H9 (cell line): ENCODE measurements around the gene OAS2. TPM values are rescaled to one million over a fixed set of nuclear protein-coding genes. Genes with fewer than 3 reads are reported as not detected.

Experiments used
- DNase-seq: peaks from one replicate; pipeline ENCODE4 v3.0.0-alpha.2; 2017
- H2AFZ ChIP-seq: one replicate; pipeline ENCODE4 v1.6.1; 2013; ENCODE audit warnings: mild to moderate bottlenecking, low read length, control low read depth, moderate library complexity
- H2AK5ac ChIP-seq: 2 replicates; pipeline ENCODE4 v1.6.1; 2013; ENCODE audit warnings: low read length, control low read depth, mixed read lengths; ENCODE audit not compliant: insufficient read length
- H2BK120ac ChIP-seq: one replicate; pipeline ENCODE4 v1.6.1; 2013; ENCODE audit warnings: low read depth, mild to moderate bottlenecking, low read length, control low read depth, inconsistent platforms; ENCODE audit not compliant: poor library complexity, severe bottlenecking
- H2BK12ac ChIP-seq: 2 replicates; pipeline ENCODE4 v1.6.1; 2013; ENCODE audit warnings: low read length, control low read depth, mixed read lengths, low read depth; ENCODE audit not compliant: insufficient read length
- H2BK15ac ChIP-seq: 2 replicates; pipeline ENCODE4 v1.6.1; 2013; ENCODE audit warnings: low read depth, low read length, control low read depth
- H2BK20ac ChIP-seq: one replicate; pipeline ENCODE4 v1.6.1; 2013; ENCODE audit warnings: low read depth, mild to moderate bottlenecking, low read length, control low read depth, inconsistent platforms; ENCODE audit not compliant: poor library complexity, severe bottlenecking
- H2BK5ac ChIP-seq: 2 replicates; pipeline ENCODE4 v1.6.1; 2013; ENCODE audit warnings: low read length, control low read depth, mixed read lengths; ENCODE audit not compliant: insufficient read length
- H3K14ac ChIP-seq: 2 replicates; pipeline ENCODE4 v1.6.1; 2013; ENCODE audit warnings: low read length, control low read depth; ENCODE audit not compliant: insufficient read depth
- H3K18ac ChIP-seq: 2 replicates; pipeline ENCODE4 v1.6.1; 2013; ENCODE audit warnings: low read depth, mild to moderate bottlenecking, mixed read lengths, low read length, control low read depth; ENCODE audit not compliant: insufficient read length
- H3K23ac ChIP-seq: 2 replicates; pipeline ENCODE4 v1.6.1; 2013; ENCODE audit warnings: low read length, control low read depth, mixed read lengths, low read depth; ENCODE audit not compliant: insufficient read length
- H3K23me2 ChIP-seq: 2 replicates; pipeline ENCODE4 v1.6.1; 2013; ENCODE audit warnings: low read depth, mild to moderate bottlenecking, mixed read lengths, low read length, control low read depth; ENCODE audit not compliant: insufficient read length, poor library complexity, severe bottlenecking
- H3K27ac ChIP-seq: 2 replicates; pipeline ENCODE4 v1.5.1; 2013; ENCODE audit warnings: low read length, control low read depth, mixed read lengths, low read depth; ENCODE audit not compliant: insufficient read length
- H3K27me3 ChIP-seq: 2 replicates; pipeline ENCODE4 v1.6.1; 2013; ENCODE audit warnings: low read length, control low read depth, inconsistent platforms; ENCODE audit not compliant: insufficient read depth
- H3K4ac ChIP-seq: 2 replicates; pipeline ENCODE4 v1.6.1; 2013; ENCODE audit warnings: low read depth, mild to moderate bottlenecking, control low read depth, inconsistent platforms, low read length, moderate library complexity
- H3K4me1 ChIP-seq: 2 replicates; pipeline ENCODE4 v1.6.1; 2013; ENCODE audit warnings: low read length, control low read depth, inconsistent platforms; ENCODE audit not compliant: insufficient read depth
- H3K4me2 ChIP-seq: 2 replicates; pipeline ENCODE4 v1.6.1; 2013; ENCODE audit warnings: low read length, control low read depth, mixed read lengths; ENCODE audit not compliant: insufficient read length, insufficient read depth
- H3K56ac ChIP-seq: 2 replicates; pipeline ENCODE4 v1.6.1; 2013; ENCODE audit warnings: low read depth, mild to moderate bottlenecking, mixed read lengths, low read length, control low read depth; ENCODE audit not compliant: insufficient read length
- H3K79me1 ChIP-seq: 2 replicates; pipeline ENCODE4 v1.6.1; 2013; ENCODE audit warnings: low read depth, mild to moderate bottlenecking, moderate library complexity, low read length, control low read depth, inconsistent platforms; ENCODE audit not compliant: insufficient read depth, poor library complexity, severe bottlenecking
- H3K79me2 ChIP-seq: 2 replicates; pipeline ENCODE4 v1.6.1; 2013; ENCODE audit warnings: low read length, control low read depth, inconsistent platforms; ENCODE audit not compliant: insufficient read depth
- H3K9ac ChIP-seq: 2 replicates; pipeline ENCODE4 v1.6.1; 2013; ENCODE audit warnings: low read length, control low read depth, mixed read lengths; ENCODE audit not compliant: insufficient read length; ENCODE audit errors: extremely low read depth
- H3K9me3 ChIP-seq: one replicate; pipeline ENCODE4 v1.6.1; 2013; ENCODE audit warnings: low read depth, low read length, inconsistent platforms; ENCODE audit not compliant: control insufficient read depth
- H3T11ph ChIP-seq: one replicate; pipeline ENCODE4 v1.6.1; 2013; ENCODE audit warnings: mild to moderate bottlenecking, low read length, control low read depth, inconsistent platforms
- H4K20me1 ChIP-seq: one replicate; pipeline ENCODE4 v1.6.1; 2013; ENCODE audit not compliant: control insufficient read depth, insufficient read length, insufficient read depth
- H4K5ac ChIP-seq: 2 replicates; pipeline ENCODE4 v1.6.1; 2013; ENCODE audit warnings: low read depth, mild to moderate bottlenecking, mixed read lengths, low read length, control low read depth; ENCODE audit not compliant: insufficient read length
- H4K8ac ChIP-seq: replicated peaks from 2 replicates; pipeline ENCODE4 v1.6.1; 2013; ENCODE audit warnings: low read length, control low read depth, mixed read lengths, low read depth; ENCODE audit not compliant: insufficient read length
- H4K91ac ChIP-seq: 2 replicates; pipeline ENCODE4 v1.6.1; 2013; ENCODE audit warnings: low read depth, mild to moderate bottlenecking, moderate library complexity, mixed read lengths, low read length, control low read depth; ENCODE audit not compliant: insufficient read length
- H3K27ac Mint-ChIP-seq, 3 experiments: 2 replicates in 2 of 3; 3 replicates in 1 of 3; pipeline ENCODE4 v1.8.0; 2020 to 2021; ENCODE audit warnings: mixed read lengths in 3 of 3, mild to moderate bottlenecking in 1 of 3, moderate library complexity in 1 of 3
- H3K27me3 Mint-ChIP-seq: 2 replicates; pipeline ENCODE4 v1.8.0; 2021; ENCODE audit warnings: low read depth, mild to moderate bottlenecking, moderate library complexity, mixed read lengths
- H3K36me3 Mint-ChIP-seq, 3 experiments: 2 replicates in 2 of 3; 3 replicates in 1 of 3; pipeline ENCODE4 v1.8.0; 2020 to 2021; ENCODE audit warnings: low read depth in 3 of 3, mixed read lengths in 3 of 3; ENCODE audit not compliant: insufficient read depth in 1 of 3
- H3K4me1 Mint-ChIP-seq, 2 experiments: 2 replicates each; pipeline ENCODE4 v1.8.0; 2020; ENCODE audit warnings: mixed read lengths in 2 of 2
- H3K4me3 Mint-ChIP-seq, 2 experiments: 2 replicates in 1 of 2; 3 replicates in 1 of 2; pipeline ENCODE4 v1.8.0; 2020 to 2021; ENCODE audit warnings: mild to moderate bottlenecking in 2 of 2, mixed read lengths in 2 of 2, moderate library complexity in 1 of 2
- H3K9me3 Mint-ChIP-seq, 2 experiments: 2 replicates in 1 of 2; 3 replicates in 1 of 2; pipeline ENCODE4 v1.8.0; 2020; ENCODE audit warnings: mild to moderate bottlenecking in 2 of 2, mixed read lengths in 2 of 2, moderate library complexity in 1 of 2
- WGBS: extraction: QIAGEN DNeasy Blood & Tissue Kit; methylation state at CpG from one replicate; pipeline ENCODE4 v1.1.7; 2013; ENCODE audit warnings: missing lambda C conversion rate, low lambda C conversion rate, mixed read lengths; ENCODE audit not compliant: insufficient read length; ENCODE audit errors: extremely low coverage; 5-methylcytosine and 5-hydroxymethylcytosine counted together
- total RNA-seq: library from RNA; stranded (reverse); gene quantifications from 2 replicates; pipeline ENCODE4 v1.2.1, GENCODE V29; 2021
- TF ChIP-seq, protein P1 (sequence below): fragments of 200-600 bp; sonication (generic); conservative IDR thresholded peaks from 3 replicates; pipeline ENCODE4 v1.8.0; 2021; ENCODE audit warnings: antibody characterized with exemption, mild to moderate bottlenecking

OAS2 gene
- total RNA-seq, 1 experiment from 2014 or later: not detected

DNA sequence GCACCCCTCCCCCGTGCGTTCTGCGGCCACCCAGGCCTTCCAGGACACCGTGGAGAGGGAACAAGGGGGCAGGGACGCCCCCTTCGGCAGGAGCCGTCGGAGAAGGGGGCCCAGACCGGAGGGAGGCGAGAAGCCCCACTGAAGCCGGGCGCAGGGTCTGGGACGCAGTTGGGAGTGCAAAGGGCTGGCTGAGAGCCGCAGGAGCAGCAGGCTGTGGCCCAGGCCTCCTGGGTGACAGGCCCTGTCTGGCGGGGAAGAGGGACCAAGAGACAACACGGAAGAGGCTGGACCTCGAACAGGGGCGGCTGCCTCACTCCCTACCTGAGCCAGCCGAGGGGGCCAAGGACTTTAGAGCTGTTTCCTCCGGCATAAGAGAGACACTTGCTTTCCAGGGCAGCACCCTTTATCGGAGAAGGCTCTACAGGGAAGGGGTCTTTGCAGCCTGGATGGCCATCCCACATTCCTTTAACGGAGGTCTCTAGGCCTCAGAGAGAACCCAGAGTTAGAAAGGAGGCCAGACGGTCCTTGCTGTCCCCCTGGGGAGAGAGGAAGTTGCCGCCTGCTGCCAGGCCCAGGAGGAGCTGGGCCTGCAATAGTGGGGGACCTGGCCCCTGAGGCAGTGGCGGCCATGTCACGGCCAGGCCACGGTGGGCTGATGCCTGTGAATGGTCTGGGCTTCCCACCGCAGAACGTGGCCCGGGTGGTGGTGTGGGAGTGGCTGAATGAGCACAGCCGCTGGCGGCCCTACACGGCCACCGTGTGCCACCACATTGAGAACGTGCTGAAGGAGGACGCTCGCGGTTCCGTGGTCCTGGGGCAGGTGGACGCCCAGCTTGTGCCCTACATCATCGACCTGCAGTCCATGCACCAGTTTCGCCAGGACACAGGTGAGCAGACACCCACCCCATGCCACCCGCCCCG is 79.5 kb downstream of the OAS2 start:
- no peak overlapping the region; the same call in 1 of the 2 replicates for H3K14ac ChIP-seq
- H3T11ph ChIP-seq: no peak overlapping the region
- no peak overlapping the region for H3K23ac ChIP-seq
- no peaks in the 10 kb centered on the region for H4K20me1 ChIP-seq
- no peak overlapping the region for H2BK12ac ChIP-seq
- no peak overlapping the region for H3K56ac ChIP-seq
- peaks cover 14% of the 10 kb centered on the region for H3K27me3 ChIP-seq
- WGBS: no CpG with 5 or more reads among the region's 44 CpGs
- H4K91ac ChIP-seq: no peak overlapping the region
- no peak overlapping the region for H4K8ac ChIP-seq
- H3K4me3 Mint-ChIP-seq: peak overlapping the region; percentile 48 to 72
- TF ChIP-seq, protein P1, sequence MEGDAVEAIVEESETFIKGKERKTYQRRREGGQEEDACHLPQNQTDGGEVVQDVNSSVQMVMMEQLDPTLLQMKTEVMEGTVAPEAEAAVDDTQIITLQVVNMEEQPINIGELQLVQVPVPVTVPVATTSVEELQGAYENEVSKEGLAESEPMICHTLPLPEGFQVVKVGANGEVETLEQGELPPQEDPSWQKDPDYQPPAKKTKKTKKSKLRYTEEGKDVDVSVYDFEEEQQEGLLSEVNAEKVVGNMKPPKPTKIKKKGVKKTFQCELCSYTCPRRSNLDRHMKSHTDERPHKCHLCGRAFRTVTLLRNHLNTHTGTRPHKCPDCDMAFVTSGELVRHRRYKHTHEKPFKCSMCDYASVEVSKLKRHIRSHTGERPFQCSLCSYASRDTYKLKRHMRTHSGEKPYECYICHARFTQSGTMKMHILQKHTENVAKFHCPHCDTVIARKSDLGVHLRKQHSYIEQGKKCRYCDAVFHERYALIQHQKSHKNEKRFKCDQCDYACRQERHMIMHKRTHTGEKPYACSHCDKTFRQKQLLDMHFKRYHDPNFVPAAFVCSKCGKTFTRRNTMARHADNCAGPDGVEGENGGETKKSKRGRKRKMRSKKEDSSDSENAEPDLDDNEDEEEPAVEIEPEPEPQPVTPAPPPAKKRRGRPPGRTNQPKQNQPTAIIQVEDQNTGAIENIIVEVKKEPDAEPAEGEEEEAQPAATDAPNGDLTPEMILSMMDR: no peak
- H2BK5ac ChIP-seq: no peak overlapping the region
- no peak overlapping the region for H4K5ac ChIP-seq
- peaks cover 44% of the 10 kb centered on the region for H3K27me3 Mint-ChIP-seq
- H3K27ac Mint-ChIP-seq: no peak overlapping the region
- no peak overlapping the region for H2BK15ac ChIP-seq
- H3K36me3 Mint-ChIP-seq: no peaks in the 10 kb centered on the region; a peak in 1 of 7 replicates
- H3K9me3 ChIP-seq: no peaks in the 10 kb centered on the region
- no peak overlapping the region for H3K9ac ChIP-seq
- H3K18ac ChIP-seq: no peak overlapping the region
- H3K79me1 ChIP-seq: no peaks in the 10 kb centered on the region
- no peak overlapping the region for H3K4ac ChIP-seq
- H3K4me1 ChIP-seq: no peaks in the 10 kb centered on the region
- peaks cover 4 to 16% of the 10 kb centered on the region in 2 experiments for H3K4me1 Mint-ChIP-seq
- no peak overlapping the region for H3K27ac ChIP-seq
- H3K9me3 Mint-ChIP-seq: no peaks in the 10 kb centered on the region
- H3K4me2 ChIP-seq: peak overlapping the region; percentile 25
- no peak overlapping the region for H2BK120ac ChIP-seq
- peak; percentile 66 for DNase-seq
- H2AK5ac ChIP-seq: no peak overlapping the region
- H3K23me2 ChIP-seq: no peaks in the 10 kb centered on the region
- no peaks in the 10 kb centered on the region for H3K79me2 ChIP-seq
- H2BK20ac ChIP-seq: no peak overlapping the region
- H2AFZ ChIP-seq: no peak overlapping the region
